Measurements from ENCODE around the gene NAGA. TPM values are rescaled to one million over a fixed set of nuclear protein-coding genes. Genes with fewer than 3 reads are reported as not detected.

Gene NAGA
- 25.4 and 27.9 TPM in 2 replicates for total RNA-seq

DNA sequence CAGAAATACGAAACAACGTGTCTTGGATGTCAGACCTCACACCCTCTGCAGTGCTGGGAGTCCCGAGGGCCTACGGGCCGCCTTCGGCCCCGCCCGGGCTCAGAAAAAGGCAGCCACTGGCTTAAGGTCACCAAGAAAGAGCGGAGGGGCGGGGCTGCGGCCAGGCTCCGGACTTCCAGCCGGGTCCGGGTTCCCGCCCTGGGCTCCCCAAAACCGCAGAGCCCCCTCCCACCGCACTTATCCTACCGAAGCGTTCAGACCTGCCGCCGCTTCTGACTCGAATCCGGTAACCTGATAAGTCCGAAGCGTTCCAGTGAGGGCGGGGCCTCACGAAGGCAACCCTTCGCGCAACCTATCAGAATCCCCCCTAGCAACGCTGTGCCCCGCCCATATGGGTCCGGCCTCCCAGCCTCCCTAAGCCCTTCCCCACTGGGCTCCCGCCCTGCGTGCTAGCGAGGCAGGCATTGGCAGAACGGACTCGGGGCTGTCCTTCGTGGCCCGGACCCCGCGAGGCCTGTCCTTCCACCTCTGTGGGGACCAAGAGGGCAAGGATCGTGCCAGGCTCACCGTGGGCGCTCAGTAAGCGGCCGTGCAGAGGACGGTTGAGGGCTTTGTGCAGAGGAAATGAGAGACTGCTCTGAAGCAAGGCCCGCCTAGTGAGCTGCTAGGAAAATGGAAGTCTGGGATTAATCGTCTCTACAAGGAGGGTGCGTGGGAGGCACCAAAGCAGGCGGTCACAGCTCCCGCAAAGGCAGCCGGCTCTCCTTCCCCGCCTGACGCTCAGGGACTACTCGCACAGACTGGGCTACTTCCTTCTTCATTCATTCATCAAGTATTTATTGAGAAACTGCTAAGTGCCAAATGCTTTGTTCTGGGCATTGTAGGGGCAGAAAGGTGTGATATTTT is at the start of gene NAGA:
Gene NAGA (minus strand): TSS at position 296 of the 906 bp plus-strand sequence. CDS start 515 bp downstream, outside the sequence.

DNA sequence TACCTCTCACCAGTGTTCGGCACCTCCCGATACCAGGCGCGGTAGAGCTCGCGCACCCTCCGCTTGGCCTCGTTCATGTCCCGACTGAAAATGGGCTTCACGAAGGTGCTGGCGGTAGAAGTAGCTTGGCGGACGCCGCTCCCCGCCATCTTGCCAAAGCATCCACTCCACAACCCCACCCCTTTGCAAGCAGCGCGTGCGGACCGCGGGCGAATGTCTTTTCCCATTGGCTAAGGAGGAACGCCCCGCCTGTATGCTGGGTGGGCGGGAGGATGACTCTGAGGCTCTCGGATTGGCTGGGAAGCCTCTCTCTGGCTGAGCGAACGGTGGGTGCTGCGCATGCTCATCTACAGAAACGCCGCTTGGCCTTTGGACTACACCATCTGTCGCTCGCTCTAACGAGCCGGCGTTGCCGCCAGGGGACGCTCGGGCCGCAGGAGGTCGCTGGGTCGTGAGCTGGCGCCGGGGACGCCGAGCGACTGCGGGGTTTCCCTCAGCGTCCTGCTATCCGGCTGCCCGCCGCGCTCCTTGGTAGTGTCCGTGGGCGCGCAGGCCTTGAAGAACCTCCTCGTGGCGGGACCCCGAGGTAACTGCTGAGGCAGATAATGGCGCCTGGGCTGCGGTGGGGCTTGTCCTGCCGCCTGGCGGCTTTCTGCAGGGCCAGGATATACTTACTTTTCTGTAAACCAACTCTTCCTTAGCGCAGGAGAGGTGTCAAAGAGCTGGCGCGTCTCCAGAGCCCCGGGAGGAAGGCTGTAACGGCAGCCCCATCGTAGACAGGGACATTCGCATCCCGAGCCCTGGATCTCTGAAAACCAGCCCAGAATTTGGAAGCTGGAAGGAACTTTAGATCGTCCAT is 20.2 kb upstream of the NAGA start, which contains the start of gene NDUFA6:
Gene NDUFA6 (minus strand): TSS at position 177 of the 859 bp plus-strand sequence. CDS start 28 bp downstream, at position 149.

GRCh38 chr22:42079319-42080251 is 9.0 kb upstream of the NAGA start, which contains the start of gene SMDT1:
Gene SMDT1 (plus strand): TSS chr22:42079700. CDS start chr22:42079769, 69 bp downstream.

DNA sequence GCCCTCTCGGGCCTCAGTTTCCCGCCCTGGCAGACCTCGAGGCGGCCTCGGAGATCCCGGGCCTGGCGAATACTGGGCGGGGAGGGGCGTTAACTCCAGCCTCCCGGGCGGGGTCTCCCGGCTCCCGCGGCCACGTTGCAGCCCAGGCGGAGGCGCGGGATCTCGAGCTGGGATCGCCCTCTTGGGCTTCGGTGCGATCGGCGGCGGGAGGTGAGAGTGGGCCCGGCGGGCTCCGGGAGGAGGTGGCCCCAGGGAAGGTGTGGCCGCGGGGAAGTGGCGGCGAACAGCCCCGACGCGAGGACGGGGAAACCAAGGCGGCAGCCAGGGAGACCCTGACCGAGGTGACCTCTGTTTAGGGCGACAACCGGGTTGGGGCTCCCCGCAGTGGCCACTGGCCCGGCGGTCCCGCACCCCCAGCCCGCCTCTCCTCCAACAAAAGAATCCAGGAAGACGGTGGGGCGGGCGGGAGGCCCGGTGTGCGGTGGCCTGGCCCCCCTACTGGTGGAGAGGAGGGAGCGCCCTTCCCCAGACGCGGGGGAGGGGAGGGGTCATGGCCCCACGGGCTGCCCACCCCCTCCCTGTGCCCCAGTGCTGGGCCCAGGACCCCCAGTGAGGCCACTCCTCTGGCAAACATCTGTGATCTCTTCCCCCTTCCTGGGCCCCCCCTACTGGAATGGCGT is 3.7 kb upstream of the NAGA start, which contains the start of gene PHETA2:
Gene PHETA2 (plus strand): TSS at position 117 of the 680 bp plus-strand sequence. CDS start 3,046 bp downstream, outside the sequence.

Other genes with a start within 250 kb of the NAGA start
- gene SREBF2, start 237.7 kb downstream of the NAGA start, total RNA-seq: 64.7 and 91.4 TPM in 2 replicates
- gene SHISA8, start 155.7 kb downstream of the NAGA start, total RNA-seq: not detected in 2 replicates
- gene TNFRSF13C, start 144.0 kb downstream of the NAGA start, total RNA-seq: 0.23 TPM in 1 of 2 replicates, not detected in the other
- gene CENPM, start 123.7 kb downstream of the NAGA start, total RNA-seq: 9.0 and 35.0 TPM in 2 replicates
- gene SEPTIN3, start 101.4 kb downstream of the NAGA start, total RNA-seq: 0.08 TPM in 1 of 2 replicates, not detected in the other
- not detected in 2 replicates for gene WBP2NL, start 72.0 kb downstream of the NAGA start, total RNA-seq
- gene PHETA2, start 3.4 kb upstream of the NAGA start, total RNA-seq: 6.3 and 9.5 TPM in 2 replicates
- gene SMDT1, start 8.9 kb upstream of the NAGA start, total RNA-seq: 3.0 and 5.1 TPM in 2 replicates
- gene NDUFA6, start 20.0 kb upstream of the NAGA start, total RNA-seq: 47.7 and 54.7 TPM in 2 replicates
- 0.04 and 0.47 TPM in 2 replicates for gene CYP2D6, start 60.0 kb upstream of the NAGA start, total RNA-seq
- gene TCF20, start 199.8 kb upstream of the NAGA start, total RNA-seq: 46.1 and 48.0 TPM in 2 replicates

Measured in hair follicular keratinocyte (primary cell).